RPMI8226 (cell line): ENCODE results near the gene PIGU.

ENCODE experiments used
- DNase-seq: peaks from one replicate; pipeline ENCODE4 v3.0.0-alpha.2; 2015

The PIGU gene

DNA sequence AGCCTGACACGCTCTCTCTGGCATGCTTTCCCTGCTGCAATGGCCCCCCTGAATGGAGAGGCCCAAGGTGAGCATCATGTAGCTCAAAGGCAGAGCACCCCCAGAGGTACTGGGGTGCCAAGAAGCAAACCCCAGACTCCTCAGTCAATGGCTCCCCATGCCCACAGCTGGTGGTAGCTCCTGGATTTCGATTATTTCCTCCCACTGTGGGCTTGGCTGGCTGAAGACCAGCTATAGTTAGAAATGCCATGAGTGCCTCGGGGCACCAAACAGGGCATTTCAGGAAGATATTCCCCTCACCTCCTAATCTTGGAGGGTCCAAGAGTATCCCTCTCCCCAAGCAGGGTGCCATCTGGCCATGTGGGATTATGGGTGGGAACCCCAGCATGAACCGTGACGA, 101.6 kb downstream of the PIGU start:
- no peak for DNase-seq

DNA sequence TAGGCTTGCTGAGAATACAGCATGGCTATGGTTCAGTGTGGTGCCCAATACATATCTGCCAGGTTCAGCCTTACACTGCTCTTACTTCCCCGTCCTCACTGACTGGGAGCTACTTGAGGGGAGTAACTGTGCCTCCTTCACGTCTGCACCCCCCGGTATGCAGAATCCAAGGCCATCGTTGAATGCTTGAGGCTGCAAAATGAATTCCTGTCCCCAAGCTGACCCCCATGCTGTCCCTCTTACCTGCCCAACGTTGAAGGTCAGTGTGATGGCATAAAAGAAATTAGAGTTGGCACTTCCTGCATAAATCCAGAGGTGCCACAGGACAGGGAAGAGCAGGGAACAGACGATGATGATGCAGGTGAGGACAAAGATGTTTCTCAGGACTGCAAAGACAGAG, 102.0 kb downstream of the PIGU start:
- DNase-seq, result no peak

DNA sequence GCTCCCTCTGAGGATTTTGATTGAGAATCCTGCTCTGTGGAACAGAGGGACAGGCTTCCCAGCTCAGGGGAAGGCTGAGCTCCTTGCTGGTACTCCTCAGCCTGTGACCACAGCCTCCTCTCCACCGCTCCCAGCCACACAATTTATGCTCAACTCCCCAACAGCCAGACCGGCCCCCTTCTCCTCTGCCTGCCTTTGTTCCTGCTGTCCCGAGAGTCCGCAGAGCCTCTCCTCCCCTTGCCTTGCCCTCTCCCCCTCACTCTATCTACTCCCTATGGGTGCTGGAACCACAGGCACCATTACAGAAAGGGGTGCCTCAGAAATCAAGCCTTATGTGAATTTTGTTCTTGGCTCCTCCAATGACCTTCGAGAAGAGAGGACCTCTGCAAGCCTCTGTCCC, 102.5 kb downstream of the PIGU start:
- DNase-seq, result no peak

DNA sequence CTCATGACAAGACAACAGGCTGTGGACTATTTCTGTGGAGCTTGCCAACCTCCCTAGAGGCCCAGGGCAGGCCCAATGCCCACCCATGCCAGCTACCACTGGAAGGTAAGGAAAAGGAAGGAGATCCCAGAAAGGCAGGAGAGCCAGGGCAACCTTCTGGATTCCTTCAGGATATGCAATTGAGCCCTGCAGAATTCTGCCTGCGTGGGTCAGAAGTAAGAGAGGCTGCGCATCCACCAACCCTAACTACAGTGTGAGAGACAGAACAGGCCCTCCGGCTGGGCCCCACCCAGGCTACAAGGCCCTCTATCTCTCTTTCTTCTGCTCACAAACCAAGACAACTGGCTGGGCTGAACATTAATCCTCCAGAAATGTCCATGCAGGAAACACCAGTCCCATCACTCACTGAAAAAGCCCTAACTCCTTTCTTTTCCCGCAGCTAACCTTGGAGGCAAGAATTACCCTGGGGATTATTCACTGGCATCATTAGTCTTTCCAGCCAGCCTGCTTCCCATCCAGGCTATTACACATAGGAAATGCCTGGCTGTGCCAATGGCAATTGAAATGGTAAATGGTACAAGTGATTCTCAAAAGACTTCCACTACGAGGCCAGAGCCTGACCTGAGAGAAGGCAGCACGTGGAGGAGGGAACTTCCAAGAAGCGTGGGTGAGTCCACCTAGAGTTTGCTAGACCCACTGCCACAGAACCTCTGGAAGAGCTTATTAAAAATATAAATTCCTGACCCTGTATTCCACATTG, 103.2 kb downstream of the PIGU start:
- no peak for DNase-seq

DNA sequence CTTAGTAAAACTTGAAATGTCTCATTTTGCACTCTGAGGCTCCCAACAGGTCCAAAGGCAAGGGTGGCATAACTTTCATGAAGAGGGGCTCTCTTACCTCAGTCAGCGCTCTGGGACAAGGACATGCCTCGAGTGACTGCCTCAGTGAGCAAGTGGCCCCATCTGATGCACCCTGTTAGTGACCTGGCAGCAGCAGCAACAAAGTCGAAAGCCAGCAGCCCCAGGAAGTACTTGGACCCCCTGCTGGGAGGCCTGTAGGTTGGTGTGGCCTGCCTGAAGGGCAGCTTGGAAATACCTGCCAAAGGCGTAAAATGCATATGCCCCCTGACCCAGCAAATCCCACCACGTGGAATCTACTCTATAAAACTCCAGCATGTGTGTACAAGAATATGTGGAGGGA, 105.1 kb downstream of the PIGU start:
- no peak for DNase-seq

DNA sequence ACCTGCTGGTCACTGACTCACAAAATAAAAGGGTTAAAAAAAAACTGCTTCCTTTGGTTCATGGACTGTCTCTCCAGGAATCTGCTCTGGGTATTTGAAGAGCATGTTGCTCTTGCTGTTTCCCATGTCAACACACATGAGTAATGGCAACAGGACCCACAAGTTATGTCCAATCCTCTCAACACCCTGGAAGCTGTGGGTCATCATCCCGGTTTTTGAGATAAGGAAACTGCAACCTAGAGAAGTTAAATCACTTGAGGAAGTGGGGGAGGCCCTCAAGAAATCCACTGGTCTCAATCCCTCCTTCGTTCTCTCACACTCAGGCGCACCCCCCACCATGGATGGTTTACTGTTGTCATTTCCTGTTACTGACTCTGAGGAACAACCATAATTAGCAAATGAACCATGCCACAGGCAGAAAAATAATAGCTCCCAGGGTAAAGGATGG, 106.0 kb downstream of the PIGU start:
- DNase-seq, result no peak

DNA sequence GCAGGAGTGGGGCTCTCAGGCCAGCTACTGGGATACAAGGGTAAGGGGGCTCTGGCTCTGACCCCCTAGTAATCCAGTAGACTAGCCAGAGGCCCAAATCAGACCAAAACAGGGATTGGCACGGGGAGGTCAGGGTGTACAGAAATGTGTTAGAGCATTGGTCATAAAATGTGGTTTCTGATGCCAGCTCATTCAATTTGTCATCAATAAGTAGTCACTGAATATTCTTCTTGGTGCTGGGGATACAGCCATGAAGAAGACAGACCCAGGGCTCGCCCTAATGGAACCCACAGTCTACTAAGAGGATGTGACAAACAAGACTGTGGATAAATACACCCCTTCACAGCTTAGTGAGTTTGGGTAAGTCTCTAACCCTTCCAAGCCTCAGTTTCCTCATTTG, 107.3 kb downstream of the PIGU start:
- DNase-seq, result no peak

DNA sequence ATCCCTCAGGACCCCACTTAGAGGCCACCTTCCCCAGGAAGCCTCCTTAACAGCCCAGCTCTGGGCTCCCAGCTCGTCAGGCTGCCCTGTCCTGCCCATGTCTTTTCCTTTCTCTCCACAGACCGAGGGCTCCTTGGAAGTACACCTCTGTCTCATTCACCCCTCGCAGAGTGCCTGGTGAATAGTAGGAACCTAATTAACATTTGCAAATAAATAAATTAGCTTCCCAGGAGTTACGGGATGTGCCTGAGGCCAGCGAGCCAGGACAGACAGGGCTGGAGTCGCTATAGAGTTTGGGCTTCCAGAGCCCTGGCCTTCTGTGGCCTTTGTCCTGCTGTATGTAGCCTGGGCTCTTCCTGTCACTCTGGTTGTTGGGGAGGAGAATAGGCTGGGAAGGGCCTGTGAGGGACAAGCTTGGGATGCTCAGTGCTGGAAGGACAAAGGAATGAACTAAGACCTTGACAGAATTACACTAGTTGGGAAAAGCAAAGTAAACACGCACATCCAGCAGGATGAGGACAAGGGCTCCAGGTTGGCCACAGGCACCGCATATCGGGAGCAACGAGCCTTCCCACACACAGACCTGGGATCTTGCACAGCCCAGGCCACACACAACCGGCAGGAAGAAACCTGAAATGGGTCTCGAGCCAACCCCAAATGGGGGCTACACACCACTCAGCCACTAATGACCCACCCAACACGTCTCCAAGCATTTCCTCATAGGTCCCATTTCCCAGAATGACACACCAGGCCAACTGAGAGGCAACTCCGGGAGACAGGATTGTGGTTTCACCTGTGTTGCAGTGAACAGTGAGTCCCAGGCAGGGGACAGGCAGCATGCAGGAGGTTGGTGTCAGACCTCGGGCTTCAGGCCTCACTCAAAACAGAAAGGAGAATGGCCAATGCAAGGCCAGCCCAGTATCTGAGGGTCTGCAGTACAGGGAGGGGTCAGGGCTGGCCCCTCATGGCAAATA, 108.7 kb downstream of the PIGU start:
- no peak for DNase-seq

DNA sequence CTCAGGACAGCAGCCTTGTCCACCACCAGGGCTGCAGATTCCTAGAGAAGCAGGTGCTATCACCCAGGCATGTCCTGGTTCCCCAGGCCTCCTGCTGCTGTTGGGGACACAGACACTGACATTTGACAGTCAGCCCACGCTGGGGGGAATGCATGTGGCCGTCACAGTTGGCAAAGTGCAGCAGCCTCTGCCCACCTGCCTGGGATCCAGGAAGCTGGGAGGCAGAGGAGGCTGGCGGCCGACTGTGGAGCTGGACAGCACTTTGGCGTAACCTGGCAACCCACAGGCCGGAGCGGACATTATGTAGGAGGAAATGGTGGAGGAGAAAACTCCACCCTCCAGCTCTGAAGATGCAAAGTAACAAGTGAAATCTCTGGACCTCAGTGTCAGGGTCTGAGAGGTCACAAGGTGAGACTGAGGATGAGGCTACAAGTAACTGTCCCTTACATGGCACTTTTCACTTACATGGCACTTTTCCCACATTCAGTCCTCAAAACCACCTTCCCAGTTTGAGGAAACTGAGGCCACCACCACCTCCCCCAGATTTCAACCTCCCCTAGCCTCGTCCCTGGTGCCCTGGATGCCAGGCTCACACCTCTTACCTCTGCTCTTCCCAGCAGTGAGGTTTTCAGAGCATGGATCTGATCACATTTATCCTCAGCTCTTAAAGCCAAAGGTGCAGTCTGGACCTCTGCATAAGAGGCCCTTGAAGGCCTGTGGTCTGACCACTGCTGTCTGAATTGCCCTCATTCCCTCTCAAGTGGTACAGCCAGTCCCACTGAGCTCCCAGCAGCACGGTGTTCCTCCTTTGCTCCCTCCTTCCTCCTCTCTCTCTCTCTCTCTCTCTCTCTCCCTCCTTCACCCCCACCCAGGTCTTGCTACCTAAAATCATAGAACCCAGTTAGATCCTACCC, 109.7 kb downstream of the PIGU start:
- no peak for DNase-seq

DNA sequence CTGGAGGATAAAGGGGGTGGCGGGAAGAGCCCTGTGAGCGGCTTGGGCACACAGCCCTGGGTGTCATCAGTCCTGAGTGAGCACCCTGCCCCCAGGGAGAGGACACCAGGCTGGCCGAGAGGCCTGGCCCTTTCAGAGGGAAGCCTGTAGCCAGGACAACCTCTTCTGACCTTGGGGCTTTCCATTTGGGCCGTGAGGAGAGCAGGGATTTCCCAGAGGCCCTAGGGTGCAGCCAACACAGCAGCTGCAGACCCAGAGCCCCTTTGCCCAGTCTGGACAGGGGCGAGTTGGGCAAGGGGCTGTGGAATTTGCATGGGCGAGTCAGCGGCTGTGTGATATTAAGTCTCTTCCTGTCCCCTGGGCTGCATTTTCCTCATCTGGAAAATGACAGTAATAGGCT, 112.1 kb downstream of the PIGU start:
- no peak for DNase-seq

DNA sequence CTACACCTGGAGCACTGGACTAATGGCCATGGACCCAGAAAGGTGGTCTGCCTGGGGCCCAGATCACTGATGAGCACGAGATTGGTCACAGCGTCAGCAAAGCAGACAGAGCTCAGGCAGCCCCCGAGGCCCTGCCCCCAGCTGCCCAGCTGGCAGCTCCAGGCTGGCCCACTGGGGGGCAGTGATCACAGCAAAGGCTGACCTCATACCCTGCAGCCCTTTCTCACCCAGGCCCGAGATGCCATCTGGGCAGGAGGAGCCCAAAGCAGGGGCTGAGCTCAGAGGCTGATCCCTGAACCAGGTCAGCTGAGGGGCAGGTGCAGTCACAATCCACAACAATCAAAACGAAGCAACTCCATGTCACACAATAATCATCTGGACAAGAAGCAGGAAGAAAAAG, 114.3 kb downstream of the PIGU start:
- peak; percentile 31 for DNase-seq

DNA sequence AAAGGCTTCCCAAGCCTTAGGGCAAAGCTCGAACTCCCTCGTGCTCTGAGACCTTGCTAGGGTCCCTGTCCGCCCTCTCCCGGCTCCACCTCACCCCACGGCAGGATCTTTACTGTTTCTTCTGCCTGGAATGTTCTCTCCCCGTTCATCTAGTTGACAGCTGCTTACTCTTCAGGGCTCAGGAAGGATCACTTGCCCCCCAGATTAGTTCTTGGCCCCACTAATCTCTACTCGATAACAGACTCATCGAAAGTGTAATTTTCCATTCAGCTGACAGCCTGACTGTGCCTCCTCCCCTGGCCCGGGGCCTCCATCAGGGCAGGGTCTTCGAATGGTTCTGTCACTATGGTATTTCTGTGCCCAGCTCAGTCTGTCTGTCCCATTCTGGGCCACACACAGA, 115.2 kb downstream of the PIGU start:
- no peak for DNase-seq

DNA sequence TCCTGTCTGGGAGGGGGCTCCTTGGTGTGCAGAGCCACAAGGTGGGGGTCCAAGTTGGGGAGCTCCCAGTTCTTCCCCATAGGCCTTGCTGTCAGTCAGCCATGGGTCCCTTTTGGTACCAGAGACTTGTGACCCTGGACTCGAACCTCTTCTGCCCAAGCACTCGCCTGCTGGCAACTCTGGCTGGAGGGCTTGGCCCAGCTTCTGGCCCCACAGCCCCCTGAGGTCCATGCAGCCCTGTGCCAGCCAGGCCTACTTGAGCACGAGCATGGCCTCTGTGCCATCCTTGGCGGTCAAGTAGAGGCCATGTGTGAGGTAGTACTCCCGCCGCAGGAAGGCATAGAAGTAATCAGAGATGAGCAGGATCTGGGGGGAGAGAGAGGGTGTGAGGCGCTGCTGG, 116.3 kb downstream of the PIGU start:
- no peak for DNase-seq

DNA sequence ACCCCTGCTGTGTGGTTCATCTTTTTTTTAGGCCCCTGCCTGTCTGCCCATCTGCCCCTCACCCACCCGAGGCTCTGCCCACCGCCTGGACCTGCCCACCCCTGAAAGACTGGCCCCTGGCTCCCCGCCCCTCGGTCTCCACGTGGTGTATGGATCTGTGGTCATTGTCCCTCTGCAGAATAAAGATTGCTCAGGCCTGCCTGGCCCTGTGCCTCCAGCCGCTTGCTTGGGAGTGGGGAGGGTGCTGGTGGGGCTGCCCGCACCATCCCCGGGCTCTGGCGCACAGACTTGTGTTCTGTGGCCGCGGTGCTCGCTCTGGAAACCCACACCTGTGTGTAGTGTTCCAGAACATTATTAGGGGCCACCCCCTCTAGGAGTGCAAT, 116.8 kb downstream of the PIGU start:
- DNase-seq, result no peak

DNA sequence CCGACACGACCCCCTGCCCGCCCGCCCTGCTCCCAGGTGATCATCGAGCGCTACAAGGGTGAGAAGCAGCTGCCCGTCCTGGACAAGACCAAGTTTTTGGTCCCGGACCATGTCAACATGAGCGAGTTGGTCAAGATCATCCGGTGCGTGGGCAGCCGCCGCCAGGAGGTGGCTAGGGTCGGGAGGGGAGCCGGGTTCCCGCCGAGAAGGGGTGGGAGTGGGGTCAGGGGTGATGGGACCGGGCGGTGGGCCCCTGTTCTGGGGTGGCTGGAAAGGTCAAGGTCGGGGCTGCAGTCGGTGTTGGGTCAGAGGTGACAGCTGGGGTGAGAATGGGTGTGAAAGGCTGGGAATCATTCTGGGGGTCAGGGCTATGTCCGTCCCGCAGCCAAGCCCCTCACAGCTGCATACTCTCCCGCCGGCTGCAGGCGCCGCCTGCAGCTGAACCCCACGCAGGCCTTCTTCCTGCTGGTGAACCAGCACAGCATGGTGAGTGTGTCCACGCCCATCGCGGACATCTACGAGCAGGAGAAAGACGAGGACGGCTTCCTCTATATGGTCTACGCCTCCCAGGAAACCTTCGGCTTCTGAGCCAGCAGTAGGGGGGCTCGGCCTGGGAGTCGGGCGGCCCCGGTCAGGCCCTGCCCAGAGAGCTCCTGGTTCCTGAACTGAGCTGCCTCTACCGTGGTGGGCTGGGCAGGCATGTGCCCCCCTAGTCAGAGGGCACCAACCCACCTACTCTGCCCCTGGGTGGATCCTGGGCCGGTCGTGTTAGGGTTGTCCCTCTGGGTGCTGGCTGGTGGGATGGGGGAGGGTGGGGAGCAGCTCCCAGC, 117.4 kb downstream of the PIGU start:
- DNase-seq, result no peak

DNA sequence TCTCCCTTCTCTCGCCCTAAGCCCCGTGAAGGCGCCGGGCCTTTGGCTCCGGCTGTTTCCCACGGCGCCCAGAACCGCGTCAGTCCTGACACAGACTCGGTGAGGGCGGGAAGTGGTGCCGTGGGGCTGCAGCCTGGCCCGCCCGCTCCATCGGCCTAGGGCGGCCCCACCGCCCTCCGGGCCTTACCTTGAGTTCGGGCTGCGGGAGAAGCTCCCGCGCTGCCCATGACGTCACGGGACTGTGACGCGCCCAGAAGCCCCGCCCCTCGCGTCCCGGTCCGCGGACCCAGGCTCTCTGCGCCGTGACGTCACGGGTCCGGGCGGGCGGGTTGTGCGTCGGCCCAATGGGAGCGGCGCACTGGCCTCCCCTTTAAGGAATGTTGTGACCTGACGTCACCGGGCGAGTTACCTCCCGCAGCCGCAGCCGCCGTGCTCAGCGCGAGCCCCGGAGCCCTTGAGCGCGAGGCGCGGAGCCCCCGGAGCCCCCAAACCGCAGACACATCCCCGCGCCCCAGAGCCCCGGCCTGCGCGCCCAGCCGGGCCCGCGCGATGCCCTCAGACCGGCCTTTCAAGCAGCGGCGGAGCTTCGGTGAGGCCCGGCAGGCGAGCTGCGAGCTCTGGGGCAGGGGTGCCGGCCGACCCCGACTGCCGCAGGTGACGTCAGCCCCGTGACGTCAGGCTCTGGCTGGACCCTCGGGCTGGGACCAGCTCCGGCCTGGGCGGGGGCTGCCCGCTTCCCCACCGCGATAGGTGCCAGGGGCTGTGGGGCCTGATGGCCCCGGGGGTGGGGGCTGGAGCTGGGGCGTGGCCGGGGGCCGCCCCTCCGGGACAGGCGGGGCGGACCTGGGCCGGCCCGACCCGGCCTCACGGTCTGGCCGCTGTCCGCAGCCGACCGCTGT, 118.3 kb downstream of the PIGU start, which contains the start of gene MAP1LC3A:
Gene MAP1LC3A, plus strand, starts transcription at position 399 of the 899 bp plus-strand sequence. Its CDS starts 151 bp downstream, at position 550.
- no peak for DNase-seq

DNA sequence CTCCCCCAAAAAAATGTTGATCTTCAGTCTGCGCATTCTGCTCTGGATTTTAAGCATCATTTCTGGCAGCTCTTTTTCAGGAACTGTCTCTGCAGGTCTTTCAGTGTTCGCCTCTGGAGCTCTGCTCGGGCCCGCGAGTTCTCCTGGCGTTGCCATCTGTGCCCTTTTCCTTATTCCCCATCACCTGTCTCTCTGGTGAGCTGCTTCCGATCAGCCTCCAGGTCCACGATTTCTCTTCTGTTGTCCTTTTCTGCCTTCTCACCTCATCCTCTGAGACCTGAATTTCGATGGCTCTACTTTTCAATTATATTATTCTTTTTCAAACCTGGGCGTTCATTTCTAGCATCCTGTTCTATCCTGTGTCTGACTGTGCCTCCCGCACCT, 119.0 kb downstream of the PIGU start:
- DNase-seq, result no peak

DNA sequence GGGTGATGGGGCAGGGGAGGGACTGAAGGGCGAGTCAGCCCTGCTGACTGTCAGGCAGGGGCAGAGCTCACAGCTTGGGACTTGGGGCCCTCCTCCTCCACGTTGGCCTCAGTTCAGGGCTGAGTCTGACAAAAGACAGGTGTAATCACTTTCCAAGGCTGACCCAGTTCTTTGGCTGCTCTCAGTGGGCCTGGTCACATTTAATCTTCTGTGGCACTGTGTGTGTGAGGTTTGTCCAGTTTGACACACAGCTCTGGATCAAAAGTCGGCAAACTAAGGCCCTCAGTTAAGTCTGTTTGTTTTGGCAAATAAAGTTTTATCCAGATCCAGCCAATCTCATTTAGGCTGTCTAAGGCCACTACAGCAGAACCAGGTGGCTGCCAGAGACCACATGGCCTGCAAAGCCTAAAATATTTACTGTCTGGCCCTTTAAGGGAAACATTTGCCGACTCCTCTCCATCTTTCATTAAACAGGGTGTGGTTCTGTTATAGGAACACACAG, 123.5 kb downstream of the PIGU start:
- DNase-seq, result no peak

DNA sequence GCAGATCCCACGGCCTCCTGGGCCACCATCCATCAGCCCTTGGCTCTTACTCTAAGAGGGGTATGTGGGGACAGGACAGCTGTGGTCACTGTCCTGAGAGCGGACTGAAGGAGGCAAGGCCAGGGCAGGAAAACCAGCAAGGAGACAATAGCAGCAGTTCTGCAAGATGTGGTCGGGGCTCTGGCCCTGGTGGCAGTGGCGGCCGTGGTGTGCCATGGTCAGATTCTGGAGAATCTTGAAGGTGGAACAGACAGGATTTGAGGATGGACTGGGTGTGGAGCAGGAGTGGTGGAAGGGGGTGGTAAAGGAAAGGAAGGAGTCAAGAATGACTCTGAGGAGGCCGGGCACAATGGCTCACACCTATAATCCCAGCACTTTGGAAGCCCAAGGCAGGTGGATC, 124.3 kb downstream of the PIGU start:
- DNase-seq, result no peak

DNA sequence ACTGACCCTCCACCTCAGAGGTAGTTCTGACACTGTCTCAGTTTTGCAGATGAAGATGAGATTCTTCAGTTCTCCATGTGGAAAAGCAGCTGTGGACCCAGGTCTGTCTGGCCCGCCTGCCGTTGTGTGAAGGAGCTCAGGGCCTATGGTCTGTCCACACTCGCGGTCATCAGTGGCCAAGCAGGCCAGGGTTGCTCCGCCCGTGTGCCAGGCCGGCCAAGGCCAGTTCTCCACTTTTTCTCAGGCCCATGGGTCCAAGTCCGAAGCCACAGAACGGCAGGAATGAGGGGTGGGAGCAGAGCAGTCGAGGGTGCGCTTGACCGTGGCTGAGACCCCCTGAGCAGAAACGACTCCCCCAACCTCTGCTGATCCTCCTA, 127.0 kb downstream of the PIGU start:
- no peak for DNase-seq
